Psoas muscle (tissue), 8 donors: ENCODE results near the gene ZIC5. TPM values are rescaled to one million over a fixed set of nuclear protein-coding genes. Genes with fewer than 3 reads are reported as not detected.

ENCODE experiments used
- ATAC-seq, 4 donors: fragments of 200-7000 bp; cut with Tn5 transposase; one replicate each; pipeline ENCODE4 v1.9.1; 2020; ENCODE audit warnings: moderate library complexity in 3 of 4, mild to moderate bottlenecking in 2 of 4
- DNase-seq, 2 donors: peaks; one replicate each; pipeline ENCODE4 v3.0.0-alpha.2; 2020
- H3K27ac ChIP-seq: fragments of 200-600 bp; one replicate; pipeline ENCODE4 v1.8.0; 2022
- H3K27me3 ChIP-seq, 3 donors: fragments of 200-600 bp in 1 of 3; one replicate each; pipeline versions ENCODE4 v1.6.1 to v1.8.0; 2013 to 2022; ENCODE audit warnings: low read length in 2 of 3, mild to moderate bottlenecking in 2 of 3, moderate library complexity in 1 of 3; ENCODE audit not compliant: insufficient read depth in 3 of 3
- H3K36me3 ChIP-seq, 2 donors: fragments of 200-600 bp in 1 of 2; one replicate each; pipeline versions ENCODE4 v1.6.1 to v1.8.0; 2013 to 2022; ENCODE audit warnings: low read depth in 1 of 2, mild to moderate bottlenecking in 1 of 2, moderate library complexity in 1 of 2; ENCODE audit not compliant: insufficient read depth in 1 of 2
- H3K4me1 ChIP-seq: fragments of 200-600 bp; one replicate; pipeline ENCODE4 v1.8.0; 2022
- H3K4me3 ChIP-seq: fragments of 200-600 bp; one replicate; pipeline ENCODE4 v1.8.0; 2022; ENCODE audit warnings: mild to moderate bottlenecking
- H3K9me3 ChIP-seq: fragments of 200-600 bp; one replicate; pipeline ENCODE4 v1.8.0; 2022
- CTCF ChIP-seq: fragments of 200-600 bp; IDR thresholded peaks from one replicate; pipeline ENCODE4 v1.8.0; 2022; ENCODE audit warnings: antibody characterized with exemption
- WGBS, 3 donors: extraction: QIAGEN DNeasy Blood & Tissue Kit; methylation state at CpG; one replicate each; pipeline versions ENCODE4 v1.1.6 to v1.1.7; 2013; 5-methylcytosine and 5-hydroxymethylcytosine counted together
- intact Hi-C, 2 donors: fragments of 100-400 bp; cut with DNase I; formaldehyde crosslinking; loops; one replicate each; pipeline versions ENCODE4 v1.11.0 to v1.14.2; 2022
- polyA plus RNA-seq, 3 donors: library from polyadenylated mRNA; stranded (reverse); fragments of 200-250 nt; gene quantifications; one replicate each; pipeline ENCODE4 v1.2.3, GENCODE V29; 2013
- total RNA-seq, 4 donors: library from RNA; stranded (reverse); fragmentation: NEBNext Ultra II Directional in 2 of 4; extraction: Animal tissue kit (Norgen Biotek cat#: 25700) in 2 of 4; gene quantifications; one replicate each; pipeline versions ENCODE4 v1.2.1 to v1.2.4, GENCODE V29; 2021 to 2023
- donor health status: healthy with polysubstance abuse.
- donor health status: DM: no; HTN: no; CAD: no; lungs with moderate emphysema.
- donor health status: Bipolar disorder and iron deficiency.
- donor health status: healthy.
- donor health status: DM: yes; HTN: yes; CAD: no.
- donor health status: DM: no; HTN: no; CAD: no.
- donor health status: DM: no; HTN: no; CAD: no.
- donor health status: DM: yes; HTN: yes; CAD: no.

The ZIC5 gene
- total and polyA plus RNA-seq, 7 donors: not detected

- Histone ChIP-seq H3K36me3 (no peaks in the 10 kb centered on the region), H3K4me1 (peaks cover 15% of the 10 kb centered on the region), H3K27ac (no peak overlapping the region), H3K4me3 (no peak overlapping the region), H3K9me3 (no peaks in the 10 kb centered on the region), H3K27me3 (peaks cover 15 to 97% (median 55%) of the 10 kb centered on the region in 3 donors)
- DNase-seq: no peak
- ATAC-seq: no peak
- TF ChIP-seq CTCF: no peak
- WGBS, 3 donors: 22 to 24% (median 24%) methylated on average over 6 of the region's 6 CpGs
- intact Hi-C loops: no loop called here
Observed at GRCh38 chr13:99973808-99974185, 2.2 kb upstream of the ZIC5 start.

GRCh38 chr13:99973163-99973807 lies 1.7 kb upstream of the ZIC5 start:
- H3K9me3 ChIP-seq: no peaks in the 10 kb centered on the region
- peaks cover 15 to 97% (median 56%) of the 10 kb centered on the region in 3 donors for H3K27me3 ChIP-seq
- ATAC-seq (no peak), DNase-seq (no peak)
- WGBS, 3 donors: 16 to 24% (median 16%) methylated on average over 11 of the region's 11 CpGs
- H3K36me3 ChIP-seq: no peaks in the 10 kb centered on the region
- TF ChIP-seq CTCF: no peak
- H3K4me1 ChIP-seq: peaks cover 15% of the 10 kb centered on the region
- H3K27ac ChIP-seq: no peak overlapping the region
- no peak overlapping the region for H3K4me3 ChIP-seq
- intact Hi-C loops: no loop called here

GRCh38 chr13:99972190-99972731 lies 694 bp upstream of the ZIC5 start:
- ATAC-seq: no peak
- intact Hi-C loops: no loop called here
- WGBS, 3 donors: 9 to 13% (median 13%) methylated on average over 18 of the region's 18 CpGs

GRCh38 chr13:99970651-99971575 lies 654 bp downstream of the ZIC5 start:
- Histone ChIP-seq H3K4me3 (peak overlapping the region; percentile 54), H3K27me3 (peaks cover 15 to 97% (median 53%) of the 10 kb centered on the region in 3 donors), H3K36me3 (no peaks in the 10 kb centered on the region), H3K4me1 (peaks cover 15% of the 10 kb centered on the region), H3K27ac (no peak overlapping the region), H3K9me3 (no peaks in the 10 kb centered on the region)
- TF ChIP-seq CTCF: no peak
- 0 to 1% (median 1%) methylated on average over 48 to 116 of the region's 118 CpGs for WGBS, 3 donors
- DNase-seq (no peak), ATAC-seq (no peak)
- intact Hi-C loops: no loop called here

More at GRCh38 chr13:99972190-99972731, 694 bp upstream of the ZIC5 start:
- DNase-seq: no peak
- Histone ChIP-seq H3K9me3 (no peaks in the 10 kb centered on the region), H3K4me3 (no peak overlapping the region), H3K36me3 (no peaks in the 10 kb centered on the region), H3K27me3 (peaks cover 15 to 97% (median 55%) of the 10 kb centered on the region in 3 donors), H3K27ac (no peak overlapping the region), H3K4me1 (peaks cover 15% of the 10 kb centered on the region)
- no peak for TF ChIP-seq CTCF
